Psoas muscle (tissue), 8 donors: ENCODE results near the gene ZC3H18. TPM values are rescaled to one million over a fixed set of nuclear protein-coding genes. Genes with fewer than 3 reads are reported as not detected.

ENCODE experiments used
- ATAC-seq, 4 donors: fragments of 200-7000 bp; cut with Tn5 transposase; one replicate each; pipeline ENCODE4 v1.9.1; 2020; ENCODE audit warnings: moderate library complexity in 3 of 4, mild to moderate bottlenecking in 2 of 4
- DNase-seq, 2 donors: peaks; one replicate each; pipeline ENCODE4 v3.0.0-alpha.2; 2020
- H3K27ac ChIP-seq: fragments of 200-600 bp; one replicate; pipeline ENCODE4 v1.8.0; 2022
- H3K27me3 ChIP-seq, 3 donors: fragments of 200-600 bp in 1 of 3; one replicate each; pipeline versions ENCODE4 v1.6.1 to v1.8.0; 2013 to 2022; ENCODE audit warnings: low read length in 2 of 3, mild to moderate bottlenecking in 2 of 3, moderate library complexity in 1 of 3; ENCODE audit not compliant: insufficient read depth in 3 of 3
- H3K36me3 ChIP-seq, 2 donors: fragments of 200-600 bp in 1 of 2; one replicate each; pipeline versions ENCODE4 v1.6.1 to v1.8.0; 2013 to 2022; ENCODE audit warnings: low read depth in 1 of 2, mild to moderate bottlenecking in 1 of 2, moderate library complexity in 1 of 2; ENCODE audit not compliant: insufficient read depth in 1 of 2
- H3K4me1 ChIP-seq: fragments of 200-600 bp; one replicate; pipeline ENCODE4 v1.8.0; 2022
- H3K4me3 ChIP-seq: fragments of 200-600 bp; one replicate; pipeline ENCODE4 v1.8.0; 2022; ENCODE audit warnings: mild to moderate bottlenecking
- H3K9me3 ChIP-seq: fragments of 200-600 bp; one replicate; pipeline ENCODE4 v1.8.0; 2022
- CTCF ChIP-seq: fragments of 200-600 bp; IDR thresholded peaks from one replicate; pipeline ENCODE4 v1.8.0; 2022; ENCODE audit warnings: antibody characterized with exemption
- WGBS, 3 donors: extraction: QIAGEN DNeasy Blood & Tissue Kit; methylation state at CpG; one replicate each; pipeline versions ENCODE4 v1.1.6 to v1.1.7; 2013; 5-methylcytosine and 5-hydroxymethylcytosine counted together
- intact Hi-C, 2 donors: fragments of 100-400 bp; cut with DNase I; formaldehyde crosslinking; loops; one replicate each; pipeline versions ENCODE4 v1.11.0 to v1.14.2; 2022
- polyA plus RNA-seq, 3 donors: library from polyadenylated mRNA; stranded (reverse); fragments of 200-250 nt; gene quantifications; one replicate each; pipeline ENCODE4 v1.2.3, GENCODE V29; 2013
- total RNA-seq, 4 donors: library from RNA; stranded (reverse); fragmentation: NEBNext Ultra II Directional in 2 of 4; extraction: Animal tissue kit (Norgen Biotek cat#: 25700) in 2 of 4; gene quantifications; one replicate each; pipeline versions ENCODE4 v1.2.1 to v1.2.4, GENCODE V29; 2021 to 2023
- donor health status: healthy with polysubstance abuse.
- donor health status: DM: no; HTN: no; CAD: no; lungs with moderate emphysema.
- donor health status: Bipolar disorder and iron deficiency.
- donor health status: healthy.
- donor health status: DM: yes; HTN: yes; CAD: no.
- donor health status: DM: no; HTN: no; CAD: no.
- donor health status: DM: no; HTN: no; CAD: no.
- donor health status: DM: yes; HTN: yes; CAD: no.

Gene ZC3H18
- total and polyA plus RNA-seq, 7 donors: 19.9 to 36.0 (median 28.5) TPM

- intact Hi-C loops: no loop called here
- Histone ChIP-seq H3K27ac (no peak overlapping the region), H3K36me3 (no peaks in the 10 kb centered on the region), H3K4me3 (no peak overlapping the region), H3K27me3 (peaks cover 0 to under 1% (median 0%) of the 10 kb centered on the region in 3 donors), H3K9me3 (no peaks in the 10 kb centered on the region), H3K4me1 (peaks cover 3% of the 10 kb centered on the region)
- ATAC-seq: no peak
- no peak for DNase-seq
- WGBS, 3 donors: 86 to 87% (median 87%) methylated on average over 22 to 23 of the region's 23 CpGs
- TF ChIP-seq CTCF: no peak
Observed at GRCh38 chr16:88645941-88646340, 75.7 kb downstream of the ZC3H18 start.

- H3K4me1 ChIP-seq: peaks cover 8% of the 10 kb centered on the region
- no peak for DNase-seq
- no peak for ATAC-seq
- H3K9me3 ChIP-seq: no peaks in the 10 kb centered on the region
- 78 to 82% (median 80%) methylated on average over 23 to 28 of the region's 28 CpGs for WGBS, 3 donors
- intact Hi-C loops: no loop called here
- H3K27ac ChIP-seq: no peak overlapping the region
- no peak overlapping the region for H3K4me3 ChIP-seq
- H3K36me3 ChIP-seq: no peaks in the 10 kb centered on the region
- TF ChIP-seq CTCF: no peak
- no peaks in the 10 kb centered on the region for H3K27me3 ChIP-seq
Observed at GRCh38 chr16:88646345-88647034, 76.3 kb downstream of the ZC3H18 start.

GRCh38 chr16:88647178-88648070 lies 77.2 kb downstream of the ZC3H18 start:
- no peak for ATAC-seq
- 85 to 90% (median 87%) methylated on average over 20 to 22 of the region's 22 CpGs for WGBS, 3 donors
- H3K27ac ChIP-seq: no peak overlapping the region
- no peaks in the 10 kb centered on the region for H3K9me3 ChIP-seq
- no peaks in the 10 kb centered on the region for H3K27me3 ChIP-seq
- H3K4me1 ChIP-seq: peaks cover 11% of the 10 kb centered on the region
- H3K4me3 ChIP-seq: no peak overlapping the region
- intact Hi-C loops: no loop called here
- H3K36me3 ChIP-seq: no peaks in the 10 kb centered on the region
- no peak for TF ChIP-seq CTCF
- DNase-seq: no peak

- no peaks in the 10 kb centered on the region for H3K9me3 ChIP-seq
- peaks cover 0 to 15% of the 10 kb centered on the region in 2 donors for H3K36me3 ChIP-seq
- peaks cover 11% of the 10 kb centered on the region for H3K4me1 ChIP-seq
- no peaks in the 10 kb centered on the region for H3K27me3 ChIP-seq
- peak overlapping the region; percentile 72 for H3K4me3 ChIP-seq
- no peak for TF ChIP-seq CTCF
- DNase-seq (no peak), ATAC-seq (no peak)
- intact Hi-C loops: no loop called here
- no peak overlapping the region for H3K27ac ChIP-seq
- WGBS, 3 donors: 76 to 88% (median 76%) methylated on average over 19 to 20 of the region's 20 CpGs
Observed at GRCh38 chr16:88649195-88649923, 79.2 kb downstream of the ZC3H18 start.
